GM19395 (cell line): ENCODE measurements around the gene DCAF17.

Source experiments
- ATAC-seq: cut with Tn5 transposase; IDR thresholded peaks from one replicate; pipeline ENCODE4 v1.9.1; 2021; ENCODE audit warnings: mild to moderate bottlenecking, moderate library complexity; ENCODE audit not compliant: unreplicated experiment

The DCAF17 gene, protein sequence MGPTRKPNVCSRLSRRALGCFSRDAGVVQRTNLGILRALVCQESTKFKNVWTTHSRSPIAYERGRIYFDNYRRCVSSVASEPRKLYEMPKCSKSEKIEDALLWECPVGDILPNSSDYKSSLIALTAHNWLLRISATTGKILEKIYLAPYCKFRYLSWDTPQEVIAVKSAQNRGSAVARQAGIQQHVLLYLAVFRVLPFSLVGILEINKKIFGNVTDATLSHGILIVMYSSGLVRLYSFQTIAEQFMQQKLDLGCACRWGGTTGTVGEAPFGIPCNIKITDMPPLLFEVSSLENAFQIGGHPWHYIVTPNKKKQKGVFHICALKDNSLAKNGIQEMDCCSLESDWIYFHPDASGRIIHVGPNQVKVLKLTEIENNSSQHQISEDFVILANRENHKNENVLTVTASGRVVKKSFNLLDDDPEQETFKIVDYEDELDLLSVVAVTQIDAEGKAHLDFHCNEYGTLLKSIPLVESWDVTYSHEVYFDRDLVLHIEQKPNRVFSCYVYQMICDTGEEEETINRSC

DNA sequence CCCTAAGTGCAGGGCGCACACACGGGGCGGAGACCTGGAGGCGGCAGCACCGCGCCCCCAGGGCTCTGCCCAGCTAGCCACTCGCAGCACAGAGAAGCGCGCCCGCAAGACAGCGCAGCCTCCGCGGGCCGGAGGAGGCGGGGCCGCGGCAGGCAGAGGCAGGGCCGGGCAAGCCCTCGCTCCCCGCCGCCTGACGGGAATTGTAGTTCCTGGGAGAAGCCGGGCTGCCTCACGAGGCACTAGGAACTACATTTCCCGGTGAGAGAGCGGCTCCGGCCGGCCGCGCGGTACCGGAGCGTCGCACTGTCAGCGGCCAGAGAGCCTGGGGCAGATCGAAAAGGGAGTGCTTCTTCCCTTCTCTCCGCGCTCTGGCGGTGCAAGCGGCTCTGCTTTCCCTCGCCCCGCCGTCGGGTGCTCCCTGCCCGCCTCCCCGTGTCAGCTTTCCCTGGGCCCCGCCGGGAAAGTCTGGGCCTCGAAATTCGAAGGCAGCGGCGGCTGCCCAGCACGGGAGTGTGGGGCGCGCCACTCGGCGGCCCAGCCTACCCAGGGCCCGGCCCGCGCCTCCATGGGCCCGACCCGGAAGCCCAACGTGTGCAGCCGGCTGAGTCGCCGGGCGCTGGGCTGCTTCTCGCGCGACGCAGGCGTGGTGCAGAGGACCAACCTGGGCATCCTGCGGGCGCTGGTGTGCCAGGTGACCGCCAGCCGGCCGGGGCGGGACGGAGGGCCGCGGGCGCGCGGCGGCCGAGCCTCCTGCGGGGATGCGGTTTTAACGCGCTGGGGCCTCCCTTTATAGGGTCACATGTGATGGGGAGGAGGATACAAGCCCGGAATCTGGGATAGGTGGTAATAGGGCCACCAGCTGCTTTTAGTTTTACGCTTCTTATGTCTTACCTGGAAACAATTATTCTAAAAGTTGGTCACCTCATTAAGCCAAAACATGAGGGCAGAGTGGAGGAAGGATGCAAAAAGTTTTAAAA, at the start of gene DCAF17:
Gene DCAF17 (plus strand): TSS at position 214 of the 977 bp plus-strand sequence. CDS start 352 bp downstream, at position 566.
- ATAC-seq, result peak; percentile 91

DNA sequence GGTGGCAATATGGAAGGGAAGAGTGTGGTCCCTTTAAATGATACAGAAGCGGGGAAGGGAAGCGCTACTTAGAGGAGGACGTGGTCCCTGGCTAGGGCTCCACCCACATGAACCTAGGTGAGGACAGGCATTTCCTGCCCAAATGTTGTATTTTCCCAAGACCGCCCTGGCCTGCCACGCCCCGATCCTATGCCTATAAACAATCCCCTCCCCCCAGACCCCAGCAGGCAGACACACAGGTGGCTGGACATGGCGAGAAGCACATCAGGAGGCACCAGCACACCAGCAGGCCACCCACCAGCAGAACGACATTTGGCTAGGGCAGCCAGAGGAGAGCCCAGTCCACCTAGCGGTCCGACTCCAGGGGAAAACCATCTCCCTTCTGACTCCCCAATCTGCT, 47.4 kb upstream of the DCAF17 start:
- no peak for ATAC-seq

DNA sequence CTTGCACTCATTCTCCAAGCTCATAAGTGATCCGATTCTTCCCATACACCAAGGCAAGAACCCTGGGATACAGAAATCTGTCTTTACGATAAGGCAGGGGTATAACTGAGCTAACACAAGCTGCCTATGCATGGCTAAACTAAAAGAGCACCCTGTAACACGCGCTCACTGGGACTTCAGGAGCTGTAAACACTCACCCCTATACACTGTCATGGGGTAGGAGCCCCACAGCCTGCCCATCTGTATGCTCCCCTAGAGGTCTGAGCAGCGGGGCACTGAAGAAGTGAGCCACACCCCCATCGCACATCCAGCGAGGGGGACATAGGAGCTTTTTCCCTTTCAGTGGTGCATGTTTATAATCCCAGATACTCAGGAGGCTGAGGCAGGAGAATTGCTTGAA, 47.0 kb upstream of the DCAF17 start:
- ATAC-seq, result no peak

DNA sequence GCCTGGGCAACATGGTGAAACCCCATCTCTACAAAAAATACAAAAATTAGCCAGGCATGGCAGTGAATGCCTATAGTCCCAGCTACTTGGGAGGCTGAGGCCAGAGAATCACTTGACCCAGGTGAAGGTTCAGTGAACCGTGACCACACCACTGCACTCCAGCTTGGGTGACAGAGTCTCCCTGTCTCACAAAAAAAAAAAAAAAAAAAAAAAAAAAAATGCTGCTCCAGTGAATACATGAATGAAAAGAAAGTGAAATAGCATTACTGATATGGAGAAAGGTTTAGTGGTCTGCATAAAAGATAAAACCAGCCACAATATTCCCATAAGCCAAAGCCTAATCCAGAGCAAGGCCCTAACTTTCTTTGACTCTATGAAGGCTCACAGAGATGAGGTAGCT, 44.7 kb upstream of the DCAF17 start:
- ATAC-seq, result peak; percentile 65

DNA sequence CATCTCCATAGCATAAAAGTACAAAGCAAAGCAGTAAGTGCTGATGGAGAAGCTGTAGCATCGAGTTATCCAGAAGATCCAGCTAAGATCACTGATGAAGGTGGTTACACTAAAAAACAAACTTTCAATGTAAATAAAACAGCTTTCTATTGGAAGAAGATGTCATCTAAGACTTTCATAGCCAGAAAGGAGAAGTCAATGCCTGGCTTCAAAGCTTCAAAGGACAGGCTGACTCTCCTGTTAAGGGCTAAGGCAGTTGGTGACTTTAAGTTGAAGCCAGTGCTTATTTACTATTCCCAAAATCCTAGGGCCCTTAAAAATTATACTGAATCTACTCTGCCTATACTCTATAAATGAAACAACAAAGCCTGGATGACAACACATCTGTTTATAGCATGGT, 44.2 kb upstream of the DCAF17 start:
- ATAC-seq, result peak; percentile 30

DNA sequence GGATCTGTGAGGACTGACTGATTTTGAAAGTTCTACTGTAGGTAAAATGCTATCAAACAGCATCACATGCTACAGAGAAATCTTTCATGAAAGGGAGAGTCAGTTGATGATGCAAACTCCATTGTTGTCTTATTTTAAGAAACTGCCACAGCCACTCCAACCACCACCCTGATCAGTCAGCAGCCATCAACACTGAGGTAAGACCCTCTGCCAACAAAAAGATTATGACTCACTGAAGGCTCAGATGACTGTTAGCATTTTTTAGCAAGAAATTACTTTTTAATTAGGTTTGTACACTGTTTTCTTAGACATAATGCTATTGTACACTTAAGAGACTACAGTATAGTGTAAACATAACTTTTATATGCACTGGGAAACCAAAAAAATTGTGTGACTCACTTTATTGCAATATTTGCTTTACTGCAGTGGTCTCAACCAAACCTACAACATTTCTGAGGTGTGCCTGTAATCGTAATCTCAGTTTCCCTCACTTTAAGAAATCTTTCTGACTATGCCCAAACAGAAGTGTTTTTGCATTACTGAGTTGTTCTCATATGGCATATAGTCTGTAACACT, 43.0 kb upstream of the DCAF17 start:
- no peak for ATAC-seq

DNA sequence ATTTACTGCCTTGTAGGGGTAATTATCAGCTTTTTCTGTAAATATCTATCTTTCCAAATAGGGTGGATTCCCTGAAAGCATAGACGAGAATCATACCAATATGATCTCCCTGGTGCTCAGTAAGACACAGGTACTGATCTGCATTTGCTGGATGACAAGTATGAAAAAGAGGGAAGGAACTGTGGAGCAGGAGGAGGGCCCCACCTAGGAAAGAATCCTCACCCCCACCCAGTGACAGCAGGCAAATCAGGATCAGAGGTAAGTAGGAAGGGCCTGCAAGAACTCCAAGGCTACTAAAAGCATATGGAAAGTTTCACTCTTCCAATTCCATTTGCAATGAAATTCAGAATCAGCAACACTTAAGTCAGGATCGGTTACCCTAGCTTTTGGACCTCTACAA, 42.5 kb upstream of the DCAF17 start:
- no peak for ATAC-seq

DNA sequence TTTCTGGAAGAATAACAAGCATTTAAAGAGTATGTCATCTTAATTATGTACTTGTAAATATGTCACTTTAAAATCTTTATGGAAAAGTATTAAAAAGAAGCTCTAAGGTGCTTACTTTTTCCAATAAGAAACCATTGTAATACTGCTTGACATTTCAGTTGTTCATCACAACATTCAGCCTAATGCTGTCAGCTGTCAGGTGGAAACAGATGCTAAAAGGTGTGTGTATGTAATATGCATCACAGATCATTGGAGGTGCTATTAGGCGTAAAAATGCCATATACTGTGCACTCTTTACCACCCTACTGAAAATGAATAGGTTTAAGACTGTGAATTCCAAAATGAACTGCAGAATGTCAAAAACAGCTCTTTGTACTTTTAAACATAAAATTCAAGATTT, 40.5 kb upstream of the DCAF17 start:
- no peak for ATAC-seq

DNA sequence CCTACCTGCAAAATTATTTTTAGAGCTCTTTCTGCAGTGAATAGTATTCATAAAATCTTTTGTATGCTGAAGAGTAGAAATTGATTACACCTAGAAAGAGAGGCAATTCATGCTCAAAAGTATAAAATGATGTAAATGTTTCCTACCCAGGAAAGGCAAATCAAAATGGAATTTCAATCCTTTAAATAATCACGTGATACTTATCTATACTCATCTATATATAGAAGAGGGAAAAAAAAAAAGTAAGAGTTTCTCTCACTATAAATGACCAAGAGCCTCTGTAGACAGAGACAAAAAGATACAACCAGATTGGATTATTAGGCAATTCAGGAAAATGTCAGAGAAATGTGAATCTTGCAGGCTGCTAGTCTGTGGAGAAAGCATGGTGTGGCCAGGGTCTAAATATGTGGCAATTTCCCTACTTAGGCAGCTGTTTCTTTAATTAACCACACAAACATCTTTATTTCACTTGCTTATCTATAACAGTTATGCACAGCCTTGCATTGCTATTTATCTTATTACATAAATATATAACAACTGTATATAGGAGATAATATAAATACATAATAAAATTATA, 39.8 kb upstream of the DCAF17 start:
- no peak for ATAC-seq

DNA sequence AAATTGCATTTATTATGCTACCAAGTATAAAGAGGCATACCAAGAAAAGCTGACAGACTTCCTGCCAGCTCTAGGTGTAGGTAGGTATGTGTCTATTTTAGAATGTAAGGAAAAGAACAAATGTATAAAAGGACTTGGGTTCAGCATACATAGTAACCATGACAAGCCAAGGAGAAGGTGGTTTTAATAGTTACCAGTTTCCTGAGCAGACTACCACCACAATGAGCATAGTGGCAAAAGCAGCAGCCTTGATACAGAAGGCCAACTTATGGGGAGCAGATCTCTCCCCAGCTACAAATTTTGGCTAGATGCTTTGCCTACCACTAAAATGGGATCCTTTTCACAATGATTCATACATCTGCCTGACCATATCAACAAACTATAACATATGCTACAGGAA, 34.7 kb upstream of the DCAF17 start:
- ATAC-seq, result no peak

DNA sequence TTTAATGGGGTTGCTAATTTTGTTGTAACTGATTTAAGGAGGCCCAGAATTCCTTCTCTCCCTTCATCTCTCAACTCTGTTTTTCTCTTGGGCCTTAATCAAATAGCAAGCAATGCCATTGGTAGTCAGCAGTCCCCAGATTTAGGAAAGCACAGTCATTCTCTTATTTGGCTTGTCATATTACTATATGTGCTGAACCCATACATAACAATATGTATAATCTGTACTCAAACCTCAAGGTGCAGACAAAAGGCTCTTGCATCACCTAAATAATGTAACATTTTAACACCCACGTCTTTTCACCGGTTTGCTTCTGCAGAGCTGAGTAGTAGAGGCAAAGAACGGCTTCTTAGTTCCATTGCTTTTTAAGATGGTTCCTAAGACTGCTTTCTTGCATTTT, 33.6 kb upstream of the DCAF17 start:
- no peak for ATAC-seq

DNA sequence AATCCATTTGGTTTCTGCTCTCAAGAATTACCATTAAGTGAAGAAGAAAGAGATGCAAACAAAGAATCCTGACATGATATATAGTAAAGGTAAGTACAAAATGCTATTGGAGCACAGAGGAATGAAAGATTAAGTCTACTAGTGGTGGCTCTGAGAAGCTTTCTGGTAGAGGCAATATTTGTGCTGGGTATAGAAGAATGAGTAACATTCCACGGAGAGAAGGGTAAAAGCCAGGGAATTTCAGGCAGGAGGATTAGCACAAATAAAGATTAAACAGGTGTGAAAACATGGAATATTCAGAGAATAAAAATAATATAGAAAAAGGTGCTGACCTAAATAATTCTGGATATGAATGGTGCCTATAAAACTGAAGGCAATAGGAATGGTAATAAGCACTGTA, 32.1 kb upstream of the DCAF17 start:
- ATAC-seq, result no peak

DNA sequence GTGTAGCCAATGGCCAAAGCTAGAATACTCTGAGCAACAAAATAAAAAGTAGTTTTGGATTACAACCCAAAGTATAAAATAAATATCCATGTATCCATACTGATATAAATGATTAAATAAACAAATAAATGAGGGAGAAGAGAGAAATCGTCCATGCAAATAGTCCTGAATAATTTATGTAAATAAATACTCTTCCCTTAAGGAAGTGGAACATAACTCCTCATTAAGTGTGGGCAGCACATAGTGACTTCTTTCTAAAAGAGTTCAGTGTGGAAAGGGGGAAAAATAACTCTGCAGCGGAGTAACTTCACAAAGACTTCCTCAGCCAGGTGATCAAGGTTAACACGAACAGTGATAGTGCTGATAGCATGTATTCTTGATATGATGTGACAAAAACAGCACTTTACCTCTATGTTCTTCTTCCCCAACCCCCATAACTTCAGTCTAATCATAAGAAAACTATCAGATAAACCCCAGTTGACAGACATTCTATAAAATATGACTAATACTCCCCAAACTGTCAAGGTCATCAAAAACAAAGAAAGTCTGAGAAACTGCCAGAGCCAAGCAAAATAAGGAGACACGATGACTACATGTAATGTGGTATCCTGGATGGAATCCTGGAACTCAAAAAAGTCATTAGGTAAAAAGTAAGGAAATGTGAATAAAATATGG, 31.0 kb upstream of the DCAF17 start:
- ATAC-seq, result no peak

DNA sequence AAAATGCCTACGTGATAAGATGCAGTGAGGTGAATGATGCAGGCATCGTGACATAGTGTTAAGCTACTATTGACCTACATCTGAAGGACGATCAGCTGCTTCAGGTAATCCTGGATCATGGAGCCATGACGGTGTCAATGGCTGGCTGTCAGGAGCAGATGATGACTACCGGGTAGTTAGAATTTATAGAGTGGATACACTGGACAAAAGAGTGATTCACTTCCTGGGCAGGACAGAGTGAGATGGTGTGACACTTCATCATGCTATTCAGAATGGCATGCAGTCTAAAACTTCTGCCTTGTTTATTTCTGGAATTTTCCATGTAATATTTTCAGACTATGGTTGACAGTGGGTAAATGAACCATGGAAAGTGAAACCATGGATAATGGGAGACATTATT, 29.8 kb upstream of the DCAF17 start:
- ATAC-seq, result no peak

DNA sequence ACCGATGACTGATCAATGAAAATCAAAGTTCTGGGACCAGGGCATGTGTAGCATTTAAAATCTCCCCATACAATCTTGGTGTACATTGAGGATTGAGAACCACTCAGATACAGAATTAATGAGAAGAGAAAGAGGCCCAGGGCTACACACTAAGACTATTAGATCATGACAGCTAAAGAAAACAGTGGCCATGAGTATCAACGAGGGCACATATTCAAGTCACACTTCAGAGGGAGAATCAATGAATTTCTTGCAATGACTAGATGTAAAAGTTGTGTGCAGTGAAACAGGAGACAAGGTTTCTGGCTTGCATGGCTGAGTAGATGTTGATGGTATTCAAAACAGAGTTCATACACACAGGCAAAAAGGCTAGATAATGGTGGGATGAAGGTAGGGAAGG, 29.3 kb upstream of the DCAF17 start:
- ATAC-seq, result no peak

DNA sequence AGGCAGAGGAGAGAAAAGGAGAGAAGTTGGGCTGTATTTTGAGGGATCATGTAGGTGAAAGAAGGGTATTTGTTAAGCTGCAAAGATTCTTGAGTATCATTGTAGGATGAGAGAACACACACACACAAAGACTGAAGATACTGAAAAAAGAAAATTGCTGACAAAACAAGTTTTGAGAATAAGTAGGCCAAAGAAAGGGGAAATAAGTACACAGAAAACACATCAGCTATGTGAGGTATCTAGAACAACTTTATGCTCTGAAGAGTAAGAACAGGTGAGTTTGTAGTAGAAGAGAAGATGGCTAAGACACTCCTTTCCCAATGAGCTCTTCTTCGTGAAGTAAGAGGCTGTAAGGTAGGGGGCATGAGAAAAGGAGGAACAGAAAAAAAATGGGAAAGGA, 28.5 kb upstream of the DCAF17 start:
- ATAC-seq, result no peak

DNA sequence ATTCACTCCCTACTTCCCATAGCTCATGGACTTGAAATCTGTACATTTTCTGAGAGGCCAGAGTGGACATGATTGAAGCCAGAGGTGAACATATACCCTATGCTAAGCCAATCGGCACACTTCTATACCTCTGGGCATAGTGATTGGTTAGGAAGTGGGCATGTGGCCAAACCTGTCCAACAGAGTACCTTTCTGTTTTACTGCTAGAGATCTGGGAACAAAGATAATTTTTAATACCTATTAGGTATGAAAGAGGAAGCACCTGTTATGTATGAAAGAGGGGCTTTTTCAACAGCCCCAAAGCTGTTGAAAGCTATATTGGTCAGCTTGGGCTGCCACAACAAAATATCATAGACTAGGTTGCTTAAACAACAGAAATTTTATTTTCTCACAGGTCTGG, 28.0 kb upstream of the DCAF17 start:
- ATAC-seq, result peak; percentile 51

DNA sequence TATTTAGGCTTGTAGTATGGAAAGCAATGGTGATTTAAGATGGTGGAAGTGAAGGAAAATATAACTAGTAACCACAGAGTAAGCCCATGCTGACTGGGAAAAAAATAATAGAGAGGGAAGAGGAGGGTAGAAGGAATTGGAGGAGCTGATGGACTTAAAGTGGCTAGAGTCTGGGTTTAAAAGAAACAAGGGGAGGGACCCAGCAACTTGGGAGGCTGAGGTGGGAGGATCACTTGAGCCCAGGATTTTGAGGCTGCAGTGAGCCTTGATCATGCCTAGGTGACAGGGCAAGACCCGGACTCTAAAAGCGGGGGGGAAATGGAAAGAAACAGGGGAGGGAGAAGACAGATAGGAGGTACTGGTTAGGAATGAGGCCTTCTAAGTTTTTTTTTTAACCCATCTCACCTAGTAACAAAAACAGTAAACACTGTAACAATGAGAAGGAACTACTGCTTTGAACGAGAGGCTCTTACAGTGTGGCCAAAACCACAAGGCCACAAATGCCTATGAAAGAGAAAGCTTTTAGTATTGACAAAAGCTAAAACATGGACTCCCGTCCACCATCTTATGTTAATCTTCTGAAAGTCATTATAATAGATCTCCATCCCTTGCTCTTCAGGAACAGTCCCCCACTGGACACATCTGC, 26.9 kb upstream of the DCAF17 start:
- ATAC-seq, result peak; percentile 68

DNA sequence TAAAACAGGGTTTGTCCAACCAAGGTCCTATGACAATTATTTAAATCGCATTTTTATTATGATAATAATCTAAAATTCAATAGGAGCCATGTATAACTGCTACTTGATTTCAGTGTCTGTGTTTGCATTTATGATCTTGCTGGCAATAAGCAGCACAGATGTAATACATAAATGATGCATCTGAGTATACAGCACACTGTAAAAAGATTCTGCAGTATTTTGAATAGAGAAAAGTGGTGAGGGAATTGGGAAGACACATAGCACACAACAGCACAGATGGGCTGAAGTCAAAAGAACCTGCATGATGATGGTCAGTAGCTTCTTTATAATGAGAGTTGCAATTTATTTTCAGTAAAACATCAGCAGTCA, 26.4 kb upstream of the DCAF17 start:
- peak; percentile 2 for ATAC-seq

DNA sequence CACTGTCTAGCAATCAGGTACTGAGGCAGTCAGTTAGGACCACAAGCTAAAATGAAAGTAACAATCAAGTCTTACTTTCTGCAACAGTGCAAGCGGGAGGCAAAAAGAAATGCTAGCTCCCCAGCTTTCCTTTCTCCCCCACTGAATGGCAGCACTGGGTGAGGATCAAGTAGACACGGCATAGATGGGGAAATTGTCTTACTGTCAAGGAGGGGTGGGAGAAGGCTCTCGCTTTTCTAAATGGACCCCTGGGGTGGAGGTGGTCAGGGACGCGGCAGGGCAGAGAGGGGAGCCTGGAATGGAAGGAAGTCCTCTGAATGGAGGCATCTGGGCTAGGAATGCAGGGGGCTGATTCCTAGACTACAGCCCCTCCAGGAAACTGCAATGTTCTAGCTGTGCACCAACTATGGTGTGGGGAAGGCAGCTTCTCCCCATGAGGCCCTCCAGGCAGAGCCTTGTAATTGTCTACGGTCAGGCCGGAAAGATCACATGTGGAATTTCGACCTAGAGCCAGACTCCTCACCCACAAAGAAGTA, 24.5 kb upstream of the DCAF17 start:
- peak; percentile 42 for ATAC-seq
